AML-193 (cell line): ENCODE data around the gene OR2T27.
"Not testable (repeated sequence)": the region's sequence is repeated elsewhere in the genome, so short reads cannot be mapped to it uniquely, and the experiment has no call there.

Experiments
- DNase-seq, 2 experiments: peaks; one replicate each; lab custom pipeline; 2025; lab: John Stamatoyannopoulos, UW

OR2T27 gene

GRCh38 chr1:248640906-248641305 is 14.4 kb downstream of the OR2T27 start:
- DNase-seq, result not testable (repeated sequence)

GRCh38 chr1:248639652-248640051 is 15.7 kb downstream of the OR2T27 start:
- DNase-seq, result not testable (repeated sequence)

GRCh38 chr1:248636612-248637011 is 18.7 kb downstream of the OR2T27 start:
- DNase-seq, result not testable (repeated sequence)

GRCh38 chr1:248634991-248635390 is 20.3 kb downstream of the OR2T27 start, which contains the start of gene OR2T11:
Gene OR2T11 (minus strand): TSS chr1:248635091. CDS start chr1:248627128, 7,963 bp downstream.
- not testable (repeated sequence) for DNase-seq

- no peak for DNase-seq
Observed at GRCh38 chr1:248631354-248632008, 23.8 kb downstream of the OR2T27 start.

GRCh38 chr1:248630551-248630950 is 24.8 kb downstream of the OR2T27 start:
- DNase-seq, result no peak

- no peak for DNase-seq
Observed at GRCh38 chr1:248627971-248628844, 27.1 kb downstream of the OR2T27 start.

GRCh38 chr1:248625971-248626370 is 29.4 kb downstream of the OR2T27 start:
- DNase-seq, result no peak

- no peak for DNase-seq
Observed at GRCh38 chr1:248625166-248625565, 30.2 kb downstream of the OR2T27 start.

- peak; percentile 23 to 26 for DNase-seq
Observed at GRCh38 chr1:248622570-248623001, 32.7 kb downstream of the OR2T27 start.

GRCh38 chr1:248621770-248622169 is 33.6 kb downstream of the OR2T27 start:
- DNase-seq, result no peak

- peak; percentile 10 to 26 for DNase-seq
Observed at GRCh38 chr1:248618878-248619277, 36.5 kb downstream of the OR2T27 start.

- DNase-seq, result no peak
Observed at GRCh38 chr1:248618119-248618518, 37.2 kb downstream of the OR2T27 start.

- no peak for DNase-seq
Observed at GRCh38 chr1:248613742-248614141, 41.6 kb downstream of the OR2T27 start.

- no peak for DNase-seq
Observed at GRCh38 chr1:248611883-248612414, 43.4 kb downstream of the OR2T27 start.

GRCh38 chr1:248610301-248610700 is 45.0 kb downstream of the OR2T27 start:
- DNase-seq, result no peak
